Ishikawa (cell line): ENCODE results near the gene ZNF143.

Experiments
- CEBPB ChIP-seq: IDR thresholded peaks from 2 replicates; pipeline ENCODE4 v1.6.1; 2012
- CREB1 ChIP-seq: IDR thresholded peaks from 2 replicates; pipeline ENCODE4 v1.6.1; 2012; ENCODE audit warnings: low read depth
- EGR1 ChIP-seq: IDR thresholded peaks from 2 replicates; pipeline ENCODE4 v1.6.1; 2012
- EP300 ChIP-seq: IDR thresholded peaks from 2 replicates; pipeline ENCODE4 v1.6.1; 2012; ENCODE audit warnings: borderline replicate concordance
- FOXM1 ChIP-seq: IDR thresholded peaks from 2 replicates; pipeline ENCODE4 v1.6.1; 2012; ENCODE audit warnings: low read depth, borderline replicate concordance
- MAX ChIP-seq: IDR thresholded peaks from 2 replicates; pipeline ENCODE4 v1.6.1; 2012
- NFIC ChIP-seq: IDR thresholded peaks from 2 replicates; pipeline ENCODE4 v1.6.1; 2012
- RAD21 ChIP-seq: IDR thresholded peaks from 2 replicates; pipeline ENCODE4 v1.6.1; 2012; ENCODE audit warnings: low read depth
- REST ChIP-seq: IDR thresholded peaks from 2 replicates; pipeline ENCODE4 v1.6.1; 2012; ENCODE audit warnings: low read depth, mild to moderate bottlenecking
- TAF1 ChIP-seq: IDR thresholded peaks from 2 replicates; pipeline ENCODE4 v1.6.1; 2012; ENCODE audit warnings: low read depth, mild to moderate bottlenecking
- TCF12 ChIP-seq: IDR thresholded peaks from 2 replicates; pipeline ENCODE4 v1.6.1; 2012; ENCODE audit warnings: low read depth
- TEAD4 ChIP-seq: IDR thresholded peaks from 2 replicates; pipeline ENCODE4 v1.6.1; 2012
- USF1 ChIP-seq: IDR thresholded peaks from 2 replicates; pipeline ENCODE4 v1.6.1; 2012
- YY1 ChIP-seq: IDR thresholded peaks from 2 replicates; pipeline ENCODE4 v1.6.1; 2012; ENCODE audit warnings: low read depth
- ZBTB7A ChIP-seq: IDR thresholded peaks from 2 replicates; pipeline ENCODE4 v1.6.1; 2012; ENCODE audit warnings: low read depth

ZNF143 gene

GRCh38 chr11:9568161-9568853, 107.5 kb downstream of the ZNF143 start:
- no peak for TF ChIP-seq TEAD4
- TF ChIP-seq CEBPB, result no peak
- no peak for TF ChIP-seq REST
- TF ChIP-seq TAF1, result no peak
- no peak for TF ChIP-seq EGR1
- TF ChIP-seq CREB1, result no peak
- TF ChIP-seq FOXM1, result no peak
- no peak for TF ChIP-seq TCF12
- TF ChIP-seq USF1, result no peak
- no peak for TF ChIP-seq RAD21
- TF ChIP-seq EP300, result no peak
- no peak for TF ChIP-seq NFIC

- TF ChIP-seq YY1 (no peak), TAF1 (no peak), CREB1 (no peak), TCF12 (peak; percentile 28; the same call in 1 of the 2 replicates), RAD21 (no peak), REST (no peak), USF1 (no peak), ZBTB7A (no peak), TEAD4 (peak; percentile 29; the same call in 1 of the 2 replicates), EGR1 (no peak), FOXM1 (peak; percentile 61; the same call in 1 of the 2 replicates), CEBPB (0 out of 2 replicates have a peak, but pooled peaks have one; percentile 45), MAX (peak; percentile 69), NFIC (no peak), EP300 (peak; percentile 35; the same call in 1 of the 2 replicates)
Observed at GRCh38 chr11:9568854-9569587, 108.2 kb downstream of the ZNF143 start.

GRCh38 chr11:9569588-9570164, 108.9 kb downstream of the ZNF143 start:
- TF ChIP-seq YY1 (no peak), EGR1 (no peak), FOXM1 (no peak), NFIC (no peak), TAF1 (no peak), TEAD4 (no peak), CREB1 (no peak), ZBTB7A (no peak), EP300 (no peak), TCF12 (no peak), MAX (no peak), RAD21 (no peak), REST (no peak), CEBPB (no peak), USF1 (no peak)
